Measurements from ENCODE around the gene MGAT1. TPM values are rescaled to one million over a fixed set of nuclear protein-coding genes. Genes with fewer than 3 reads are reported as not detected.

MGAT1 gene
- total RNA-seq, 6 experiments from 2014 or later, result 99.7 to 136 (median 106) TPM

GRCh38 chr5:180803181-180804128 is 849 bp upstream of the MGAT1 start:
- TF ChIP-seq CTCF (IDR thresholded peaks at IDR 0.05) (peak in 1 of 4 donors; percentile 6), POLR2A (IDR thresholded peaks at IDR 0.05) (peak; percentile 57)
- DNase-seq, result peak; percentile 74 to 86 (median 84)
- intact Hi-C loops (cut with DNase I), result no loop called here
- H3K36me3 ChIP-seq, result peaks cover 0 to 11% (median 0%) of the 10 kb centered on the region in 4 donors
- WGBS (ENCODE audit: insufficient coverage, low coverage, low lambda C conversion rate, missing lambda C conversion rate), result 17% methylated on average over 18 of the region's 41 CpGs
- ATAC-seq, result peak; percentile 17 to 44 (median 38)
- peak overlapping the region; percentile 78 to 98 (median 93) for H3K27ac ChIP-seq
- peaks cover 0 to 84% (median 34%) of the 10 kb centered on the region in 4 donors for H3K4me1 ChIP-seq
- peak overlapping the region; percentile 48 to 100 (median 99) for H3K4me3 ChIP-seq
- no peaks in the 10 kb centered on the region for H3K27me3 ChIP-seq
- no peaks in the 10 kb centered on the region for H3K9me3 ChIP-seq

DNA sequence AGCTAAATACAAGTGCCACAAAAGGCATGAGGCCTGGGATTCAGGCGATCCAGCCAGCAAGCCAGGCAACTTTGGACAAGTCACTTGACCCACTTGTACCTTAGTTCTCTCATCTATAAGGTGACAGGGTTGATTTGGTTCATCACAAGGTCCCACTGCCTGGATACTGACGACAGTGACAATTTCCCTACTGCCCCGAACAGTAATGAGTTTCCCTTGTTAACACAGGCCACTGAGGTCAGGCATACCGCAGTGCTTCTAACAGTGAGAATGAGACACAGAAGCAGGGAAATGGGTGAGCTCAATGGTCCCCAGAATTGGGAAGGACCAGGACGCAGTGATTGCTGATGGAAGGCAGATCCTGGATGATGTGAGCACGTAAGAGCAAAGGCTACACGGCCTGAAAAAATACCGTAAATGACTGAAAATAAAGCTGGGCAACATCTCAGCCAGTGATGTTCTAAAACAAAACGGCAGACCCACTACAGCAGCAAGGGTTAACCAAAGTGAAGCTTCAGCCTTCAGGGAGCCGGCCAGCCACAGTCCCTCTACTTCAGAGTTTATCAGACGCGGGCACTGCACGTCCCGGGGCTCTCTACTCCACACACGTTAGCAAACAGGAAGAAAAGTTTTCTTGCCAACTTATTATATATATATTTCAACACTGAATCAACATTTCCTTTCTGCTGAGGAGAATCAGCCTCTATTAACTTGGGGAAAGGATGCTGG is 846 bp downstream of the MGAT1 start:
- intact Hi-C loops (cut with DNase I), result no loop called here
- Histone ChIP-seq H3K4me3 (peak overlapping the region; percentile 99 to 100 (median 99)), H3K27me3 (no peaks in the 10 kb centered on the region), H3K9me3 (no peaks in the 10 kb centered on the region), H3K4me1 (peaks cover 0 to 83% (median 32%) of the 10 kb centered on the region in 4 donors), H3K27ac (peak overlapping the region; percentile 89 to 98 (median 93)), H3K36me3 (peaks cover 0 to 11% (median 0%) of the 10 kb centered on the region in 4 donors)
- 22% methylated on average over 15 of the region's 15 CpGs for WGBS (ENCODE audit: insufficient coverage, low coverage, low lambda C conversion rate, missing lambda C conversion rate)
- no peak for TF ChIP-seq POLR2A (IDR thresholded peaks at IDR 0.05)
- no peak for TF ChIP-seq CTCF (IDR thresholded peaks at IDR 0.05)
- ATAC-seq (peak; percentile 2 to 7 (median 5)), DNase-seq (no peak)

DNA sequence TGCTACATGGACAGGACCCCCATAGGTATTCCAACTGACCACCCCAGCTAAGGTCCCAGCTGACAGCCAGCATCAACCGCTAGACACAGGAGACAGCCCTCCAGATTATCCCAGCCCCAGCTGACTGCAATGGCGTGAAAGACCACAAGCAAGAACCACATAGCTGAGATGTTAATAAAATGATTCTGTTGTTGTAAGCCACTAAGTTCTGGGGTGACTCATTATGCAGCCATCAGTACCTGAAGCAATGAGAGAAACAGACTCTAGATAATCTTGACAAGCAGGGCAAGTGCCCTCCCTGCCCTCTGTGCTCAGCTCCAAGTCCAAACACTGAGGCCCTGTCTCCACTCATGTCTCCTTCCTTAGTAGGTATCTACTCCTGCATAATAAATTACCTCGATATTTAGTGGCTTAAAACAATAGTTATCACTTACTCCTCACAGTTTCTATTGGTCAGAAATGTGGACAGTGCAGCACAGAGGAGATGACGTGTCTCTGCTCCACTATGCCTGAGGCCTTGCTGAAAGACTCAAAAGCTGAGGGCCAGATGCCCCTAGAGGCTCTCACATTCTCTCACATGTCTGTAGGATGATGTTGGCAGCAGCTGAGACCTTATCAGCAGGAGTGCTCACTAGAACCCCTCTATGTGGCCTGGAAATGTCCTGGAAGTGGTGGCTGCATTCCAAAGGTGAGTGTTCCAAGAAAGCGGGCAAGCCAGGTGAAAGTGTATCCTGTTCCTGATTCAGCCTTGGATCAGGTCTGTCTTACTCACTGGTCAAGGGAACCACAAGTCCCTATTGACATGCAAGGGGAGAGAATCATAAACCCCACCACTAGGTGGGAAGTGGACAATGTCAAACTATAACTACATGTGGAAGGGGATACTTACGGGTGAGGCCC is 2.5 kb downstream of the MGAT1 start:
- H3K4me3 ChIP-seq, result peak overlapping the region in 1 of 3 donors; percentile 4
- H3K27ac ChIP-seq, result peak overlapping the region in 1 of 3 donors; percentile 93
- no peak for TF ChIP-seq POLR2A (IDR thresholded peaks at IDR 0.05)
- no peak for TF ChIP-seq CTCF (IDR thresholded peaks at IDR 0.05)
- H3K4me1 ChIP-seq, result peaks cover 0 to 75% (median 26%) of the 10 kb centered on the region in 4 donors
- intact Hi-C loops (cut with DNase I), result no loop called here
- ATAC-seq, result no peak
- peak in 1 of 3 donors; percentile 36 for DNase-seq
- 78% methylated on average over 5 of the region's 6 CpGs for WGBS (ENCODE audit: insufficient coverage, low coverage, low lambda C conversion rate, missing lambda C conversion rate)
- no peaks in the 10 kb centered on the region for H3K27me3 ChIP-seq
- no peaks in the 10 kb centered on the region for H3K9me3 ChIP-seq
- peaks cover 0 to 11% (median 0%) of the 10 kb centered on the region in 4 donors for H3K36me3 ChIP-seq

GRCh38 chr5:180799194-180799593 is 3.4 kb downstream of the MGAT1 start:
- Histone ChIP-seq H3K27ac (no peak overlapping the region), H3K27me3 (no peaks in the 10 kb centered on the region), H3K4me1 (peaks cover 0 to 71% (median 22%) of the 10 kb centered on the region in 4 donors), H3K9me3 (no peaks in the 10 kb centered on the region), H3K36me3 (peaks cover 0 to 15% (median 2%) of the 10 kb centered on the region in 4 donors), H3K4me3 (no peak overlapping the region)
- 46% methylated on average over 4 of the region's 4 CpGs for WGBS (ENCODE audit: insufficient coverage, low coverage, low lambda C conversion rate, missing lambda C conversion rate)
- TF ChIP-seq POLR2A (IDR thresholded peaks at IDR 0.05) (no peak), CTCF (IDR thresholded peaks at IDR 0.05) (peak; percentile 19 to 44 (median 32))
- peak in 1 of 4 donors; percentile 7 for ATAC-seq
- peak in 1 of 3 donors; percentile 61 for DNase-seq
- intact Hi-C loops (cut with DNase I), result no loop called here
